GM18507 (cell line): ENCODE data around the gene ARPC1A.
"Not testable (repeated sequence)": the region's sequence is repeated elsewhere in the genome, so short reads cannot be mapped to it uniquely, and the experiment has no call there.

Source experiments
- DNase-seq: peaks from one replicate; pipeline ENCODE4 v3.0.0; 2011; ENCODE audit warnings: low read depth; ENCODE audit not compliant: insufficient read length; ENCODE audit errors: extremely low spot score
- FAIRE-seq: peaks from 2 replicates; lab custom pipeline; 2011; peaks lifted over from hg19 to GRCh38; lab: Jason Lieb, UNC

Gene ARPC1A

DNA sequence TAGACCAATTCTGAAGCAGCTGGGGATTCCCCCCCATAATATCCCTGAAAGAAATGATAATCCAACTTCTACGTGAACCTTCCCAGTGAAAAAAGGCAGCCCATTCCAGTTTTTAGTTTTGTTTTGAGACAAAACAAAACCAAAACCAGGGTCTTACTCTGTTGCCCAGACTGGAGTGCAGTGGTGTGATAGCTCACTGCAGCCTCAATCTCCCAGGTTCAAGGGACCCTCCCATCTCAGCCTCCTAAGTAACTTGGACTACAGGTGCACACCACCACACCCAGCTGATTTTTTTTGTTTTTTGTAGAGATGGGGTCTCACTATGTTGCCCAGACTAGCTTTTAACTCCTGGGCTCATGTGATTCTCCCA is 12.5 kb upstream of the ARPC1A start:
- no peak for DNase-seq
- no peak for FAIRE-seq

DNA sequence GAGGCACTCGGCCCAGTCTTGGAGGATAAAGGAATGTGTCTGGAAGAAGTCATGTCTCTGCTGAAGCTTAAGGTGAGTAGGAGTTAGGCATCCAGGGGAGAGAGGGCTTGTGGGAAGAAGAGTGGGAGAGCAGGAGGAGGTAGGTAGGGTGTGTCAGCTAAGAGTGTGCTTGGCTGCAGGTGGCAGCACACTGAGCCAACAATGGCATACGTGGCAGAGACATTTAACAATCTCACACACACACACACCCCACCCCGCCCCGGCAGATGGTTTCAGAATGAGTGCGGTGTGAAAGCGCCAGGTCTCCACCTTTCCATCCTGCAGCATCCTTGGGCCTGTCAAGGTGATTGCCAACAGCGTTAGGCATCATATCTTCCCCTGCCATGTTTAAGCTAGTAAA is 11.2 kb upstream of the ARPC1A start:
- peak; percentile 67 for FAIRE-seq
- DNase-seq, result peak; percentile 44

DNA sequence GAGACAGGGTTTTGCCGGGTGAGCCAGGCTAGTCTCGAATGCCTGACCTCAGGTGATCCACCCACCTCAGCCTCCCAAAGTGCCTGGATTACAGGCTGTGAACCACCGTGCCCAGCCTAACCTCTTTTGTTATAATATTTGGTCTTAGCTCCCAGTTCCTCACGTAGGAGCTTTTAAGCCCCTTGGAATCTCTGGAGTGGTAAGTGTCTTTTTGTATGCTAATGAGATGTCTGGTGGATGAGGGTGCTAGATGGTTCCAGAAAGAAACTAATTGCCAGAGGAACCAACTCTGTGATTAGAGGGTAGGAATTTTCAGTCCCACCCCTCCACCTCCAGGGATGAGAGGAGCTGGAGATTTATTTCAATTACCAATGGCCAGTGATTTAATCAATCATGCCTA is 5.3 kb upstream of the ARPC1A start:
- DNase-seq (no peak), FAIRE-seq (no peak)

DNA sequence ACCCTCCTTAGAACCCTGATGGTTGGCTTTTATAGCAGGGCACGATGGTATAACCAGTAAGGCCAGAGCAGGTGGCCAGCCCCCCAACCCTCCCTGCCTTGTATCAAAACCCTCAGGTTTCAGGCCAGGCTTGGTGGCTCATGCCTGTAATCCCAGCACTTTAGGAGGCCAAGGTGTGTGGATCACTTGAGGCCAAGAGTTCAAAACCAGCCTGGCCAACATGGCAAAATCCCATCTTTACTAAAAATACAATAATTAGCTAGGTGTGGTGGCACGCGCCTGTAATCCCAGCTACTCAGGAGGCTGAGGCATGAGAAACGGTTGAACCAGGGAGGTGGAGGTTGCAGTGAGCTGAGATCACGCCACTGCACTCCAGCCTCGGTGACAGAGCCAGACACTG is 3.0 kb upstream of the ARPC1A start:
- FAIRE-seq, DNase-seq: not testable (repeated sequence)

DNA sequence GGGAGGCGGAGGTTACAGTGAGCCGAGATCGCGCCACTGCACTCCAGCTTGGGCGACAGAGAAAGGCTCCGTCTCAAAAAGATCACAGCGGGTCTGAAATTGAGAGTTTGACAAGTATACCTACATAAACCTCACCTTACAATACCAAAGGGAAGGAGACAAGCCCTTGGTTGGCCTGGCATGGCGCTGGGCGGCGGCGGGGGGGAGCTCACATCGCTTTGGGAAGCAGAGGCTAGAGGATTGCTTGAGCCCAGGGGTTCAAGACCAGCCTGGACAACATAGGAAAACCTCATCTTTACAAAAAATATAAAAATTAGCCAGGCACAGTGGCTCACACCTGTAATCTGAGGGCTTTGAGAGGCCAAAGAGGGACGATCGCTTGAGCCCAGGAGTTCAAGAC is 1.1 kb upstream of the ARPC1A start:
- FAIRE-seq (no peak), DNase-seq (no peak)

DNA sequence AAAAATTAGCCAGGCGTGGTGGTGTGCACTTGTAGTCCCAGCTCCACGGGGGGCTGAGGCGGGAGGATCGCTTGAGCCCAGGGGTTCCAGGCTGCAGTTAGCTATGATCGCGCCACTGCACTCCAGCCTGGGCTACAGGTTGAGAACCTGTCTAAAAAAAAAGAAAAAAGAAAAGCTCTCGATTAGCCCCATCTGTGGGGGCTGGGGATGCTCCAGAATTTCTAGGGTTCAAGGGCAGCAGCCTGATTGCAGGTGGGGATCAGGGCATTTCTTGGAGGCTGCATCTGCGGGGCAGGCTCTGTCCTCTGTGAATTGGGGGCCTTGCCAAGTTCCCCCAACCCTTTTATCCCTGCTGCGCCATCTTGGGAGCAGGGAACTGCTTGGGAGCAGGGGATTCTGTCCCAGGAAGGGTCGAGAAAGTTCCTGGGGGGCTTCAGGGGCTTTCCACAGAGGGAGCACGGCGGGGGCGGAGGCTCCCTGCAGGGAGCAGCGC is 651 bp upstream of the ARPC1A start:
- no peak for DNase-seq
- FAIRE-seq, result no peak

DNA sequence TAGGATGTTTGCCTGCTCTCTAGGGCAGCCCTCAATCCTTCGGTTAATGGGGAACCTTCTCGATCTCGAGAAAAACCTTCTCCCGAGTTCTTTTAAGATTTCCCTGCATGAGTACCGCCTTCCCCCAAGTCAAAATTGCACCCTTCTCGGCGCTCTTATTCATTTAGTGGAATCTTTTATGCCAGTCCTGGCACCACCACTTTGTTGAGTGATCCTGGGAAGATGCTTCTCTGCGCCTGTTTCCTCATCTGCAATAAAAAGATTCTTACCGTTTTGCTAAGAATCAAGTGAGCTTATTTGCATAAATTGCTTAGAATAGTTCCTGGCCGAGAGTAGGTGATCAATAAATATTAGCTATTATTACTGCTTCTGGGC is 697 bp downstream of the ARPC1A start:
- FAIRE-seq (no peak), DNase-seq (no peak)

DNA sequence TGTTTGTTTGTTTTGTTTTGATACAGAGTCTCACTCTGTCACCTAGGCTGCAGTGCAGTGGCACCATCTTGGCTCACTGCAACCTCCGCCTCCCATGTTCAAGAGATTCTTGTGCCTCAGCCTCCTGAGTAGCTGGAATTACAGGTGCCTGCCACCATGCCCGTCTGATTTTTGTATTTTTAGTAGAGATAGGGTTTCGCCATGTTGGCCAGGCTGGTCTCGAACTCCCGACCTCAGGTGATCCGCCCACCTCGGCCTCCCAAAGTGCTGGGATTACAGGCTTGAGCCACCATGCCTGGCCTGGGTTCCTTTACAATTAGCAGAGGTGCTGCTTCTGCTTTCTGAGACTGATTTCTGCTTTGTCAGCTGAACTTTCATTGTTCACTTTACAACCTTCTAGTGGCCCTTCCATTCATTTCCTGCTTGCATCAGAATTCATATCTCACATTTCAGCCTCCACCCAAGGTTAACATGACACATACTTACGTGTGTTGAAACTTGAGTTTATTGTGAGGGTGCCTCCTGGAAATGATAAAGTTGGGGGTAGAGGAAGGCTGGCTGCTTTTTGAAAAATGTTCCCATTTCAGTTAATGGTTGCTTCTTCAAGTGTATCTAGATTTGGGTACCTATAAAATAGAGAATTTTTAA is 4.7 kb downstream of the ARPC1A start:
- FAIRE-seq, DNase-seq: not testable (repeated sequence)

DNA sequence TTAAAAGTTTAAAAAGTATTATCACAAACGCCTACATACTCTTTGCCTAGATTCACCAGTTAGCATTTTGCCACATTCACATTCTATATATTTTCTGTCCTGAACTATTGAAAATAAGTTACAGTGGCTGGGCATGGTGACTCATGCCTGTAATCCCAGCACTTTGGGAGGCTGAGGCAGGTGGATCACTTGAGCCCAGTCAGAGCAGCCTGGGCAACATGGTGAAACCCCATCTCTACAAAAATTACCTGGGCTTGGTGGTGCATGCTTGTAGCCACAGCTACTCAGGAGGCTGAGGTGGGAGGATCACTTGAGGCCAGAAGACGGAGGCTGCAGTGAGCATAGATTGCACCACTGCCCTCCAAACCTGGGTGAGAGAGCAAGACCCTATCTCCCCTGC is 5.3 kb downstream of the ARPC1A start:
- FAIRE-seq, result no peak
- DNase-seq, result no peak

DNA sequence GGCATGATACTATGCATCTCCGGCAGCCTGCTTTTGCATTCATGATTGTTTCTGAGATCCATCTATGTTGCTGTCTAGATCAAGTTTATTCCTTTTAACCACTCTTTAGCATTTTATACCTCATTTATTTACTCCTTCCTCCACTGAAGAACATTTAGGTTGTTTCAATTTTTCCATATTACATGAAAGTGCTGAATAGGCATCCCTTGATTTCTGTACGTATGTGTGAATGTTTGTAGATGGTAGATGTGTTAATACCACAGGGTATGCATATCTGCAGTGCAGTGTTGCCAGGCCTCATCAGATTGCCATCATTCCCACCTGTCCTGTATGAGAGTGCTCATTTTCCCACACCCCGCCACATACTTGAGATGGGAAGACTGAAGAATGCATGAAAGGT is 13.9 kb downstream of the ARPC1A start:
- FAIRE-seq (no peak), DNase-seq (no peak)

DNA sequence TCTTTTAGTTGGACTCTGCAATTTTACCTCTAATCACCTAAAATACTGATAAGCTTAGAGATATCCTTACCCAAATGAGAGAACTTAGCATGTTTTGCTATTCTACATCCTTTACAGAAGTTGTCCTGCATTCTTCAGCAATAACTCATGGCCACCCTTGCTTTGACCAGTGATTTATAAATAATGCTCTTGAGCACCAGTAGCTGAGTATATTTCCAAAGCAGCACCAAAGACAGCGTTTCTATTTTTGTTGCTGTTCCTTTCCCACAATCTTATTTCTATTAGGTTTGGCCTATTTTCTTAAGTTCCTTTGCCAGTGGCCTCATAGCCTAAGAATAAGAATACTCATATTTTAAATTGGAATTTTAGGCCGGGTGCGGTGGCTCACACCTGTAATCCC is 15.0 kb downstream of the ARPC1A start:
- DNase-seq (no peak), FAIRE-seq (no peak)

DNA sequence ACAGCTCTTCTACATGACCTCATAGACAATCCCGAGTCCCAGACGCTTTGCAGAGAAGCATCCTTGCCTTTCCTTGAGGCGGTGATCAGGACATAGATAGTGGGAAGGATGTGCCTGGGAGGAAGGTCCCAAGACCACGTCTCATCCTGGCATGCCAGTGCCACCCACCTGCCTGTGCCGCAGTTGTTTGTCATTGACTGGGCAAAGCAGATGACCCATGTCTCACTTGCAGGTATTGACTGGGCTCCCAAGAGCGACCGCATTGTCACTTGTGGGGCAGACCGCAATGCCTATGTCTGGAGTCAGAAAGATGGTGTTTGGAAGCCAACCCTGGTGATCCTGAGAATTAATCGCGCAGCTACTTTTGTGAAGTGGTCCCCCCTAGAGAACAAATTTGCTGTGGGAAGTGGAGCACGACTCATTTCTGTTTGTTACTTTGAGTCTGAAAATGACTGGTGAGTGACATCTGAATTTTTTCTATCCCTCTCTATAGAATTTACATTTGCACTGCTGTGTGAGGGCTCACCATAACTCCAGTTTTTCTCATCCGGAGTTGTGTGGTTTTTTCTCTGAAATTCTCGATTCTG is 18.5 kb downstream of the ARPC1A start:
- DNase-seq, result no peak
- FAIRE-seq, result no peak

DNA sequence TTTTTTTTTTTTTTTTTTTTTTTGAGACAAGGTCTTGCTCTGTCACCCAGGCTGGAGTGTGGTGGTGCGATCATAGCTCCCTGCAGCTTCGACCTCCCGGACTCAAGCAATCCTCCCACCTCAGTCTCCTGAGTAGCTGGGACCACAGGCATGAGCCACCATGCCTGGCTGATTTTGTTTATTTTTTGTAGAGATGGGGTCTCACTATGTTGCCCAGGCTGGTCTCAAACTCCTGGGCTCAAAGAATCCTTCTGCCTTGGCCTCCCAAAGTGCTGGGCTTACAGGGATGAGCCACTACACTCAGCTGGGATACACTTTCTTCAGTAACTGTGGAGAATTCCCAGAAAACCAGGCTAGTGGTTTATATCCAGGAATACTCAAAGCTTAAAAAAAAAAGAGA is 24.9 kb downstream of the ARPC1A start:
- not testable (repeated sequence) for FAIRE-seq, DNase-seq

DNA sequence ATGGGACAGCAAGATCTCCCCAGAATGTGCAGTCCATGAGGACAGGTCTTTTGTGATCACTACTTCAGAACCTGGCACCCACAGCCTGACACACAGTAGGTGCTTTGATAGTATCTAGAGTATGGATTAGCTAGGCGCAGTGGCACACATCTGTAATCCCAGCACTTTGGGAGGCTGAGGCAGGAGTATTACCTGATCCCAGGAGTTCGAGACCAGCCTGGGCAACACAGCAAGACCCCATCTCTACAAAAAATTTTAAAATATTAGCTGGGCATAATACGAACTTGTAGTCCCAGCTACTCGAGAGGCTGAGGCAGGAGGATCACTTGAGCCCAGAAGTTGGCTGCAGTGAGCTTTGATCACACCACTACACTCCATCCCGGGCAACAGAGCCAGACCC is 26.5 kb downstream of the ARPC1A start:
- FAIRE-seq (no peak), DNase-seq (no peak)

DNA sequence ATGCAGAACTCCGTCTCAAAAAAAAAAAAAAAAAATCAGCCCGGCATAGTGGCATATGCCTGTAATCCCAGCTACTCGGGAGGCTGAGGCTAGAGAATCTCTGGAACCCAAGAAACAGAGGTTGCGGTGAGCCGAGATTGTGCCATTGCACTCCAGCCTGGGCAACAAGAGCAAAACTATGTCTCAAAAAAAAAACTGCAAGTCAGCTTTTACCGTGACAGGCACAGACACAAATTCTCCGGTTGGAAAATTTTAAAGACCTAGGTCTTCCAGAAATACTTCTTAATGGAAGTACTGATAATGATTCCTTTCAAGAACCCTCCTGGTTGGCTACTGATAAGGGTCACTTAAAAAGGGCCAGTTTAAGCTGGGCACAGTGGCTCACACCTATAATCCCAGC is 29.4 kb downstream of the ARPC1A start:
- DNase-seq, result no peak
- FAIRE-seq, result no peak

DNA sequence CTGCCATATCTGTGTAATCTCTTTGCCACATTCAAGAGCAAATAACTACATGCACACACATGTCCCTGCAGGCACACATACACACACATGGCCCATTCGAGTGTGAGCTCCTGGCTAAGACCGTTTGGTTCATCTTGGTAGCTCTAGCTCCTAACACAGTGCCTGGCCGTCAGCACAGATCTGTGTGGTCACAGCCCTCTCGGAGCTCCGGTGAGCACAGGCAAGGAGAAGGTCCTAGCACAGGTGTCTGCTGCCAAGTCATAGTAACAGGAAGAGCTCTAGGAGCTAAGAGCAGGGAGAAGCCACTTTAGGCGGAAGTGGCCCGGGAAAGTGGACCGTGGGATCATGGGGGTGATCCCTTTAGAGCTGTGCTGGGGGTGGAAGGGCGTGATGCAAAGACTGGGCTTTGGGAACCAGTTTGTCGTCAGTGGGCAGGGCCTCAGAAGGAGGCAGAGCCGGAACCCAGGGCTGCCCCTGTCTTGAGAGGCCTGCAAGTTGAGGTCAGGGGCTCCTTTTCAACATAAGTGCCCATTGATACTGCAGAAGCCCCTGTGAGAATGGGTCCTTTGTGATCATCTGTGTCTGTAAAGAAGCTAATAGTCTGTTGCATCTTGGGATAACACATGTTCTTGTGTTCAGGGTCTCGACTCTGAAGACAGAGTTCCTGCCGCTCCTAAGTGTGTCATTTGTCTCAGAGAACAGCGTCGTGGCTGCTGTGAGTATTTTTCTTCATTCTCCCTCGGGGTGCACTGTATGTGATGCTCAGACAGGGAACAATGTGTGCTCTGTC is 32.2 kb downstream of the ARPC1A start:
- no peak for DNase-seq
- FAIRE-seq, result no peak

DNA sequence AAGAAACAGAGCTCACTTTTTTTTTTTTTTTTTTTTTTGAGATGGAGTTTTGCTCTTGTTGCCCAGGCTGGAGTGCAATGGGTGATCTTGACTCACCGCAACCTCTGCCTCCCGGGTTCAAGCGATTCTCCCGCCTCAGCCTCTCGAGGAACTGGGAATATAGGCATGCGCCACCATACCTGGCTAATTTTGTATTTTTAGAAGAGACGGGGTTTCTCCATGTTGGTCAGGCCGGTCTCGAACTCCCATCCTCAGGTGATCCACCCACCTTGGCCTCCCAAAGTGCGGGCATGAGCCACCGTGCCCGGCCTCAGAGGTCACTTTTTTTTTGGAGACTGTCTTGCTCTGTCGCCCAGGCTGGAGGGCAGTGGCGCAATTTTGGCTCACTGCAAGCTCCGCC is 32.8 kb downstream of the ARPC1A start:
- FAIRE-seq, DNase-seq: not testable (repeated sequence)

DNA sequence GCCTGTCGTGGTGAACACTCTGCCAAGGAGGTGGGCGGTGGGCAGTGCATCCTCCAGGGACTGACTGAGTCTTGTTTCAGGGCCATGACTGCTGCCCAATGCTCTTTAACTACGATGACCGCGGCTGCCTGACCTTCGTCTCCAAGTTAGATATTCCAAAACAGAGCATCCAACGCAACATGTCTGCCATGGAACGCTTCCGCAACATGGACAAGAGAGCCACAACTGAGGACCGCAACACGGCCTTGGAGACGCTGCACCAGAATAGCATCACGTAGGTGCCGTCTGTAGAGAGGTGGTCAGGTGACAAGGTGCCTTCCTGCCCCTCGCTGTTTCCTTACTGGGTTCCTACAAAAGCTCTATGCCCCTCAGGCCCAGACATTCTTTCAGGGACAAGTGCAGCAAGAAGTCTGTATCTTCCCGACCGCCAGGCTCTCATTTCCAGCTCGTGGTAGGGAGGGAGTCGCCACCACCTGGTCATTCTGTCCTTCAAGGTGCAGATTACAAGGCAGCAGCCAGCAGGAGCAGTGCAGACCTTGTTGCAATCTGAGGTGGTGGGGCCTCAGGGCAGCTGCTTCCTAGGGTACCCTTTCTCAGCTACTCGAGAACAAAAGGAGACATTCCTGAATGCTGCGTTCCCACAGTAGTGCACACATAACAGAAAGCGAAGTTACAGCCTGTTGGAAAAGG is 33.9 kb downstream of the ARPC1A start:
- DNase-seq, result no peak
- FAIRE-seq, result no peak

DNA sequence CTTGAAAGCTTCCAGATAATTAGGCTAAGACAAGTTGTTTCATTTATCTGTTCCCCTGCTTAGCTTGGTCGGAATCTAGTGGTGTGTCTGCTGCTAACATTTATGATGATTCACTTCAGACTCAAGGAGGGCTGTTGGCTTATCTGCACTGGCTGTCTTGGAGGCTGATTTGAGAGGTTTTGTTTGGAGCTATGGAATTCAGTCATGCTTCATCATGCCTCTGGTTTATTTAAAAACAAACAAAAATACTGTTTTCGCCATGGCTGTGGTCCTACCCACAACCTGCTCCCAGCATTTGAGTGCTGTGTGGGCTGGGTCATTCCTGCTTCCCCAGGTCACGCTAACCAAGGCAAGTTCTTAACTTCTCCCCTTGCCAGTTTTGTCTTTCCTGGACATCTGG is 37.1 kb downstream of the ARPC1A start:
- FAIRE-seq (no peak), DNase-seq (no peak)

DNA sequence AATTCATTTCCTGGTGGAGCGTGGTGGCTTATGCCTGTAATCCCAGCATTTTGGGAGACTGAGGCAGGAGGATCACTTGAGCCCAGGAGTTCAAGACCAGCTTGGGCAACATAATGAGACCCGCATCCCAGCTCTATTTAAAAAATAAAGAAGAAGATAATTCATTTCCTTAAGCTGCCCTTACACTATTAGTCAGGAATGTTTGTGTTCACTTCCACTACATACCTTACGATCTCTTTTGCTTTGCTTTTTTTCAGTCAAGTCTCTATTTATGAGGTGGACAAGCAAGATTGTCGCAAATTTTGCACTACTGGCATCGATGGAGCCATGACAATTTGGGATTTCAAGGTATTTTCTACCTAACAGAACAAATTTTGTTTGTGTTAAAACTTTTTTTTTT is 37.6 kb downstream of the ARPC1A start:
- FAIRE-seq (no peak), DNase-seq (no peak)
